C4-2B (cell line): ENCODE results near the gene RNF115.
"Not testable (repeated sequence)": the region's sequence is repeated elsewhere in the genome, so short reads cannot be mapped to it uniquely, and the experiment has no call there.

Experiments used
- ZFX ChIP-seq: fragments of 450-650 bp; IDR thresholded peaks from 2 replicates; pipeline ENCODE4 v1.6.1; 2017
- TF ChIP-seq, protein P1 (sequence below): fragments of 450-650 bp; conservative IDR thresholded peaks from 2 replicates; pipeline ENCODE4 v1.5.1; 2017; ENCODE audit warnings: mild to moderate bottlenecking

DNA sequence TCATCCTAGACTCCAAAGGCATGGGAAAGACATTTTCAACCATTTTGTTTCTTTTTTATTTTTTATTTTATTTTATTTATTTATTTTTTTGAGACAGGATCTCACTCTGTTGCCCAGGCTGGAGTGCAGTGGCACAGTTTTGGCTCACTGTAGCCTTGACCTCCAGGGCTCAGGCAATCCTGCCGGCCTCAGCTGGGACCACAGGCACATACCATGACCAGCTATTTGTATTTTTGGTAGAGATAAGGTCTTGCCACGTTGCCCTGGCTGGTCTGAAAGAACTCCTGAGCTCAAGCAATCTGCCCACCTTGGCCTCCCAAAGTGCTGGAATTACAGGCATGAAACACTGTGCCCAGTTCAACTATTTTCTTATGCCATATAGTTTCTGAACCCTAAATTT, 32.0 kb downstream of the RNF115 start:
- TF ChIP-seq, protein P1, sequence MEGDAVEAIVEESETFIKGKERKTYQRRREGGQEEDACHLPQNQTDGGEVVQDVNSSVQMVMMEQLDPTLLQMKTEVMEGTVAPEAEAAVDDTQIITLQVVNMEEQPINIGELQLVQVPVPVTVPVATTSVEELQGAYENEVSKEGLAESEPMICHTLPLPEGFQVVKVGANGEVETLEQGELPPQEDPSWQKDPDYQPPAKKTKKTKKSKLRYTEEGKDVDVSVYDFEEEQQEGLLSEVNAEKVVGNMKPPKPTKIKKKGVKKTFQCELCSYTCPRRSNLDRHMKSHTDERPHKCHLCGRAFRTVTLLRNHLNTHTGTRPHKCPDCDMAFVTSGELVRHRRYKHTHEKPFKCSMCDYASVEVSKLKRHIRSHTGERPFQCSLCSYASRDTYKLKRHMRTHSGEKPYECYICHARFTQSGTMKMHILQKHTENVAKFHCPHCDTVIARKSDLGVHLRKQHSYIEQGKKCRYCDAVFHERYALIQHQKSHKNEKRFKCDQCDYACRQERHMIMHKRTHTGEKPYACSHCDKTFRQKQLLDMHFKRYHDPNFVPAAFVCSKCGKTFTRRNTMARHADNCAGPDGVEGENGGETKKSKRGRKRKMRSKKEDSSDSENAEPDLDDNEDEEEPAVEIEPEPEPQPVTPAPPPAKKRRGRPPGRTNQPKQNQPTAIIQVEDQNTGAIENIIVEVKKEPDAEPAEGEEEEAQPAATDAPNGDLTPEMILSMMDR, result not testable (repeated sequence)
- TF ChIP-seq ZFX, result not testable (repeated sequence)
